HepG2 (cell line): ENCODE results near the gene F2RL3. TPM values are rescaled to one million over a fixed set of nuclear protein-coding genes. Genes with fewer than 3 reads are reported as not detected.
"Not testable (repeated sequence)": the region's sequence is repeated elsewhere in the genome, so short reads cannot be mapped to it uniquely, and the experiment has no call there.

Experiments used
- ATAC-seq: fragments of 200-7000 bp; cut with Tn5 transposase; 3 replicates; pipeline ENCODE4 v1.9.1; 2020; ENCODE audit warnings: mild to moderate bottlenecking, moderate library complexity
- BruUV-seq: library from RNA; stranded (reverse); fragments of 400-500 nt; replicated peaks from 2 replicates; lab custom pipeline; 2021; lab: Mats Ljungman, UMichigan
- CTCF ChIA-PET: fragments of 300-600 bp; formaldehyde crosslinking; extraction: SDS; loops from one replicate; lab custom pipeline; 2021; ENCODE audit warnings: low total read pairs, inconsistent platforms, low intra/inter-chr PET ratio; lab: Yijun Ruan, JAX
- POLR2A ChIA-PET: fragments of 350-600 bp; sonication (Branson Sonifier 250); formaldehyde crosslinking; loops from one replicate; lab custom pipeline; 2020; ENCODE audit warnings: antibody characterized with exemption, inconsistent platforms; lab: Yijun Ruan, JAX
- DNase-seq: peaks from one replicate; pipeline ENCODE4 v3.0.0-alpha.2; 2015; ENCODE audit warnings: low spot score
- FAIRE-seq: peaks from 3 replicates; lab custom pipeline; 2011; peaks lifted over from hg19 to GRCh38; lab: Jason Lieb, UNC
- H2AFZ ChIP-seq: one replicate; pipeline ENCODE4 v1.6.1; 2011; ENCODE audit warnings: low read length, inconsistent platforms
- H3K27ac ChIP-seq: fragments of 300-600 bp; 3 replicates; pipeline ENCODE4 v1.8.0; 2011; ENCODE audit warnings: mixed run types, mild to moderate bottlenecking, mixed read lengths, low read length, inconsistent platforms; ENCODE audit not compliant: insufficient read depth; ENCODE audit errors: extremely low read length
- H3K27me3 ChIP-seq, 2 experiments: fragments of 200-600 bp in 1 of 2; 2 replicates in 1 of 2; 3 replicates in 1 of 2; pipeline versions ENCODE4 v1.6.0 to v1.8.0; 2011; ENCODE audit warnings: low read length in 2 of 2, mild to moderate bottlenecking in 2 of 2, moderate library complexity in 2 of 2, inconsistent platforms in 1 of 2; ENCODE audit not compliant: insufficient read depth in 2 of 2, control insufficient read depth in 1 of 2
- H3K36me3 ChIP-seq, 2 experiments: fragments of 200-600 bp in 1 of 2; replicated peaks in 1 of 2; 2 replicates in 1 of 2; 3 replicates in 1 of 2; pipeline versions ENCODE4 v1.5.1 to v1.8.0; 2011; ENCODE audit warnings: low read length in 2 of 2, inconsistent platforms in 1 of 2; ENCODE audit not compliant: insufficient read depth in 2 of 2, control insufficient read depth in 1 of 2
- H3K4me1 ChIP-seq: 2 replicates; pipeline ENCODE4 v1.5.1; 2012; ENCODE audit warnings: low read length, inconsistent platforms; ENCODE audit not compliant: insufficient read depth
- H3K4me2 ChIP-seq: 2 replicates; pipeline ENCODE4 v1.6.0; 2011; ENCODE audit warnings: low read depth, low read length, inconsistent platforms
- H3K4me3 ChIP-seq, 3 experiments: fragments of 200-600 bp in 1 of 3; sonication (generic), shearing (Covaris generic) in 1 of 3; replicated peaks in 1 of 3; 2 replicates each; pipeline ENCODE4 v1.5.1; 2011 to 2016; ENCODE audit warnings: low read length in 3 of 3, inconsistent platforms in 2 of 3, low read depth in 2 of 3, mild to moderate bottlenecking in 2 of 3, control low read depth in 1 of 3, mixed read lengths in 1 of 3; ENCODE audit not compliant: insufficient read depth in 1 of 3
- H3K79me2 ChIP-seq: one replicate; pipeline ENCODE4 v1.6.1; 2011; ENCODE audit warnings: low read length, inconsistent platforms; ENCODE audit not compliant: insufficient read depth
- H3K9ac ChIP-seq: 2 replicates; pipeline ENCODE4 v1.6.0; 2011; ENCODE audit warnings: mild to moderate bottlenecking, low read depth, low read length, inconsistent platforms; ENCODE audit not compliant: insufficient read depth
- H3K9me3 ChIP-seq: 2 replicates; pipeline ENCODE4 v1.5.1; 2012; ENCODE audit warnings: mild to moderate bottlenecking, low read length
- H4K20me1 ChIP-seq: 2 replicates; pipeline ENCODE4 v1.6.0; 2011; ENCODE audit warnings: inconsistent platforms, mild to moderate bottlenecking, low read length, moderate library complexity; ENCODE audit not compliant: insufficient read depth
- PHF21A ChIP-seq: sonication (generic); formaldehyde crosslinking; IDR thresholded peaks from 2 replicates; pipeline ENCODE4 v1.5.0; 2020; ENCODE audit warnings: mild to moderate bottlenecking, missing genetic modification reagents
- ZBTB33 ChIP-seq: sonication (generic); formaldehyde crosslinking; IDR thresholded peaks from 2 replicates; pipeline ENCODE4 v1.4.0; 2020; ENCODE audit warnings: missing genetic modification reagents
- ZNF687 ChIP-seq: sonication (generic); formaldehyde crosslinking; IDR thresholded peaks from 2 replicates; pipeline ENCODE4 v1.5.1; 2020; ENCODE audit warnings: mild to moderate bottlenecking, missing genetic modification reagents, moderate library complexity
- WGBS: methylation state at CpG from one replicate; pipeline ENCODE4 v1.1.6; 2017; ENCODE audit warnings: low lambda C conversion rate; 5-methylcytosine and 5-hydroxymethylcytosine counted together
- in situ Hi-C: cut with HindIII; loops from 2 replicates; pipeline ENCODE4 v1.10.0; 2017; ENCODE audit warnings: low pct_unique_long_range_greater_than_20kb; ENCODE audit not compliant: extremely low pct_ligation_motif_present
- intact Hi-C: fragments of 100-400 bp; cut with micrococcal nuclease; formaldehyde crosslinking; loops from one replicate; pipeline ENCODE4 v1.10.0; 2022; ENCODE audit not compliant: unreplicated experiment
- polyA plus RNA-seq, 8 experiments: library from polyadenylated mRNA; depleted of rRNA in 3 of 8; stranded (reverse) in 7 of 8; unstranded in 1 of 8; fragments of >200 nt; fragmentation: Illumina TruSeq in 4 of 8; extraction: Trizol in 4 of 8; gene quantifications; 2 replicates each; pipeline versions ENCODE4 v1.2.1 to v1.2.3, GENCODE V29; 2011 to 2016; ENCODE audit warnings: low read depth in 4 of 8, missing spikeins in 1 of 8, mixed read lengths in 1 of 8; ENCODE audit not compliant: insufficient read depth in 1 of 8
- total RNA-seq, 5 experiments: library from RNA; depleted of rRNA; stranded (reverse); fragments of >200 nt; fragmentation: Illumina TruSeq; extraction: Trizol; gene quantifications; 2 replicates each; pipeline ENCODE4 v1.2.3, GENCODE V29; 2016; ENCODE audit warnings: low read depth in 1 of 5

The F2RL3 gene
- total and polyA plus RNA-seq, 2 of the 13 experiments (the other 11 are each of a cell fraction or from before 2014, with no cell fraction given) = not detected

GRCh38 chr19:16874978-16875299 lies 13.9 kb upstream of the F2RL3 start:
- H3K9me3 ChIP-seq, H3K9ac ChIP-seq, DNase-seq, intact Hi-C loops, ATAC-seq, H3K4me3 ChIP-seq, CTCF ChIA-PET, POLR2A ChIA-PET, H3K4me1 ChIP-seq, H3K27ac ChIP-seq, FAIRE-seq, H3K4me2 ChIP-seq, H3K27me3 ChIP-seq, H2AFZ ChIP-seq, H3K79me2 ChIP-seq, BruUV-seq, in situ Hi-C loops, H4K20me1 ChIP-seq: not testable (repeated sequence)
- peaks cover 19 to 53% of the 10 kb centered on the region in 2 experiments; a peak in 4 of 5 replicates for H3K36me3 ChIP-seq

GRCh38 chr19:16875584-16876555 lies 12.9 kb upstream of the F2RL3 start:
- ATAC-seq = no peak
- CTCF ChIA-PET = no interaction called here
- H3K4me3 ChIP-seq = no peak overlapping the region
- H3K9ac ChIP-seq = no peak overlapping the region
- H2AFZ ChIP-seq = no peak overlapping the region
- DNase-seq = no peak
- no peaks in the 10 kb centered on the region for H4K20me1 ChIP-seq
- FAIRE-seq = no peak
- H3K9me3 ChIP-seq = 0 out of 2 replicates have a peak, but pooled peaks cover under 1% of the 10 kb centered on the region
- no peak overlapping the region for H3K27ac ChIP-seq
- peaks cover 8% of the 10 kb centered on the region for H3K79me2 ChIP-seq
- intact Hi-C loops = no loop called here
- H3K4me1 ChIP-seq = no peaks in the 10 kb centered on the region
- in situ Hi-C loops = no loop called here
- no TSS peak for BruUV-seq
- TF ChIP-seq PHF21A (CRISPR knock-in tag) (no peak), ZNF687 (CRISPR knock-in tag) (peak; percentile 19; the same call in 1 of the 2 replicates), ZBTB33 (CRISPR knock-in tag) (peak; percentile 30; the same call in 1 of the 2 replicates)
- TF ChIP-seq, all 625 proteins: peak for 2
- peaks cover 19 to 48% of the 10 kb centered on the region in 2 experiments; a peak in 4 of 5 replicates for H3K36me3 ChIP-seq
- H3K27me3 ChIP-seq = no peaks in the 10 kb centered on the region
- POLR2A ChIA-PET = no interaction called here
- H3K4me2 ChIP-seq = no peak overlapping the region
- 97% methylated on average over 34 of the region's 39 CpGs for WGBS
